Daoy (cell line): Measurements from ENCODE around the gene KCNN3. TPM values are rescaled to one million over a fixed set of nuclear protein-coding genes. Genes with fewer than 3 reads are reported as not detected.
A peak's percentile ranks its signal among the peaks of the same experiment; 100 is the strongest.

Experiments used
- DNase-seq: peaks from one replicate; pipeline ENCODE4 v3.0.0-alpha.2; 2015; ENCODE audit warnings: low read depth
- total RNA-seq: library from RNA; depleted of rRNA; stranded (reverse); fragments of >200 nt; shearing (Covaris generic); gene quantifications from 2 replicates; pipeline ENCODE4 v1.2.3, GENCODE V29; 2014

Gene KCNN3
- total RNA-seq, 1 experiment from 2014 or later: 9.1 TPM

GRCh38 chr1:154840269-154841176, 29.6 kb downstream of the KCNN3 start:
- no peak for DNase-seq

GRCh38 chr1:154839691-154840090, 30.4 kb downstream of the KCNN3 start:
- DNase-seq: no peak

- DNase-seq: no peak
Observed at GRCh38 chr1:154838988-154839387, 31.1 kb downstream of the KCNN3 start.

- no peak for DNase-seq
Observed at GRCh38 chr1:154838461-154838860, 31.6 kb downstream of the KCNN3 start.

GRCh38 chr1:154837672-154838171, 32.4 kb downstream of the KCNN3 start:
- no peak for DNase-seq

GRCh38 chr1:154837034-154837671, 32.9 kb downstream of the KCNN3 start:
- DNase-seq: no peak

- DNase-seq: no peak
Observed at GRCh38 chr1:154835531-154836324, 34.4 kb downstream of the KCNN3 start.

- DNase-seq: no peak
Observed at GRCh38 chr1:154833841-154834240, 36.2 kb downstream of the KCNN3 start.

GRCh38 chr1:154833209-154833608, 36.9 kb downstream of the KCNN3 start:
- DNase-seq: no peak

GRCh38 chr1:154832384-154832783, 37.7 kb downstream of the KCNN3 start:
- DNase-seq: no peak

- DNase-seq: no peak
Observed at GRCh38 chr1:154831462-154831861, 38.6 kb downstream of the KCNN3 start.

- no peak for DNase-seq
Observed at GRCh38 chr1:154829062-154829461, 41.0 kb downstream of the KCNN3 start.

- DNase-seq: no peak
Observed at GRCh38 chr1:154824179-154825000, 45.7 kb downstream of the KCNN3 start.

- no peak for DNase-seq
Observed at GRCh38 chr1:154822717-154823116, 47.4 kb downstream of the KCNN3 start.

- no peak for DNase-seq
Observed at GRCh38 chr1:154822233-154822632, 47.8 kb downstream of the KCNN3 start.

GRCh38 chr1:154821083-154821482, 49.0 kb downstream of the KCNN3 start:
- no peak for DNase-seq

GRCh38 chr1:154820646-154821045, 49.4 kb downstream of the KCNN3 start:
- DNase-seq: no peak

GRCh38 chr1:154819628-154820590, 50.2 kb downstream of the KCNN3 start:
- DNase-seq: peak; percentile 34

GRCh38 chr1:154818911-154819310, 51.2 kb downstream of the KCNN3 start:
- no peak for DNase-seq

GRCh38 chr1:154816937-154817336, 53.1 kb downstream of the KCNN3 start:
- DNase-seq: no peak
